NCI-H226 (cell line): ENCODE results near the gene RAB25.
"Not testable (repeated sequence)": the region's sequence is repeated elsewhere in the genome, so short reads cannot be mapped to it uniquely, and the experiment has no call there.

Experiments used
- DNase-seq: peaks from one replicate; pipeline ENCODE4 v3.0.0-alpha.2; 2015

RAB25 gene

DNA sequence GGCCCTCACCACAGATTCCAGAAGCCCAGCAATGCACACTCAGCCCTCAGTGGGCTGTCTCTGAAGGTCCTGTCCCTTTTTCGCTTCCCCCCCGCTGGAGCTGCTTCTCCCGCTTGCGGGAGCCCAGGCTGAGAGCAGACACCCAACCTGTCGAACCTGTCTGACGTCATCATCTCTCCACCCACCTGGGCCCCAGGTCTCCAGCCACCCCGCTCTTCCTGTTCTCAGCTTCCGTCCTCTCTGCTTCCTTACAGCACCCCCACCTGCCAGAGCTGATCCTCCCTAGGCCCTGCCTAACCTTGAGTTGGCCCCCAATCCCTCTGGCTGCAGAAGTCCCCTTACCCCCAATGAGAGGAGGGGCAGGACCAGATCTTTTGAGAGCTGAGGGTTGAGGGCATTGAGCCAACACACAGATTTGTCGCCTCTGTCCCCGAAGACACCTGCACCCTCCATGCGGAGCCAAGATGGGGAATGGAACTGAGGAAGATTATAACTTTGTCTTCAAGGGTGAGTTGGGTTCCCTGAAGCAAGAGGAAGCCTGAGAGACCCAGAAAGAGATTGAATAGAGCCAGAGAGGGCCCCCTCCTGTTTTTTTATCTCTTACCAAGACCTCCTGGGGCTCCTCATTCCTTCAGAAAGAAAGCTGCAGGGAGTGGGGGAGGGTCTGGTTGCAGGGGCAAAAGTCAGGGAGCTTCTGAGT lies at the start of gene RAB25:
TSS of gene RAB25 (plus strand) at position 224 of the 700 bp plus-strand sequence. CDS start at position 465, 241 bp downstream.
- no peak for DNase-seq

DNA sequence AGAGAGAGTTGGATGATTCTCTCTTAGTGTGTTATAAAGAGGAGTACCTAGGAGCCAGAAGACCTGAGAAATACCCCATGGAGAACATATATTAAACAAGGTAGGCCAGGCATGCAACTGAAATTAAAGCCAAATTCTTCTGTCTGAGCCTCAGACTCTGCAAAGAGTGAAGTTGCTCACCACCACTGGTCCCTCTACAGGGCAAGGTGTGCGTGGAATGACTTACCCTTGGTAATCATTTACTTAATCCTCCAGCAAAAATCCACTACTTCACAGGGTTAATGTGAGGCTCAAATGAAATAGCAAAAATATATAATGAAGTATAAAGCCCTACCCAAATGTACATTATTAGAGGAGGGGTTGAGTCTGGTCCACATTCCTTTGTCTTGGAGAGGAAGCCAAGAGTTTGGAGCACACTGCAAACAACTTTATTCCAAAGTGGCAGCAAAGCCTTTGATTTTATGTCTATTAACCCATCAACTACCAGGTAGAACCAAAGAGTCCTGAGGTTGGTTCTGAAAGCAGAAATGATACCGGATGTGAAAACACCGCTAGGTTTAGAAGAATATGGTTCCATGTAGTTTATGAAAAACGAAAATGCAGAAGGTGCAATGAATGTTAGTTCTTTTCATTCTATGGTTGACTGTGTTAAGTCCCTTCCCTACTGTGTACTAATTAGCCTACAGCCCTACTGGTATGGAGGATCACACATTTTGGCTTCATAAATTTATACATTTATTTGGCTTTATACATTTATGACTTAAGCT lies 48.7 kb upstream of the RAB25 start:
- DNase-seq = no peak

DNA sequence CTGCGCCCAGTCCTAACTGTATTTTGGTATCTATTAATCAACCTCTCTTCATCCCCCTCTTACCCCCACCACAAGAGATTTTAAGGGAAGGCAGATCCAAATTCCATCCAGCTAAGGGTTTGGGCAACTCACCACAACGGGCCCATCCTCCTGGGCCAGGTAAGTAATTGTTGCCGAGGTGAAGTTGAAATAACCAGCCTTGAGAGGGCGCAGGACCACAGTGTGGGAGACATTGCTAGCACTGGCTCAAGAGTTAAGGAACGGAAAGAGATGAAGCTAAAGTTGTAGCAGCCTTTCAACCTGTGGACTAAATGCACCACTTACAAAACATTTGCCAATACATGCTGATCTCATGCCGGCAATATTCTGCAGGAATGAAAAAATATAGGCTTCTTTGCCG lies 46.1 kb upstream of the RAB25 start:
- DNase-seq = no peak

DNA sequence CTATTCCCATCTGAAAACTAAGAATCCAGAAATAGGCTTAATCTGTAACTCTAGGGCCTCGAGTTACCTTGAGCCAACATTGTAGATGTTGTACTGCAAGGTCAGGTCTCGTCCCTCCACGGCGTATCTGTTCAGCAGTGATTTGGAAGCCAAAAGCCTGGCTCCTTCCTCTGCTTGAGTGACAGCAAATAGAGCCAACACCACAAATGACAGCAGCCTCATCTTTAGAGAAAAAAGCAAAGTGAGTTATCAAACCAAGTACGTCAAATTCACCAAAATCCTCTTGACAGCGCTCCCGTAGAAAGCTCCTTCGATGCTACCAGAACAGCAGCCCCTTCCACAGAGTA lies 41.0 kb upstream of the RAB25 start:
- DNase-seq = no peak

DNA sequence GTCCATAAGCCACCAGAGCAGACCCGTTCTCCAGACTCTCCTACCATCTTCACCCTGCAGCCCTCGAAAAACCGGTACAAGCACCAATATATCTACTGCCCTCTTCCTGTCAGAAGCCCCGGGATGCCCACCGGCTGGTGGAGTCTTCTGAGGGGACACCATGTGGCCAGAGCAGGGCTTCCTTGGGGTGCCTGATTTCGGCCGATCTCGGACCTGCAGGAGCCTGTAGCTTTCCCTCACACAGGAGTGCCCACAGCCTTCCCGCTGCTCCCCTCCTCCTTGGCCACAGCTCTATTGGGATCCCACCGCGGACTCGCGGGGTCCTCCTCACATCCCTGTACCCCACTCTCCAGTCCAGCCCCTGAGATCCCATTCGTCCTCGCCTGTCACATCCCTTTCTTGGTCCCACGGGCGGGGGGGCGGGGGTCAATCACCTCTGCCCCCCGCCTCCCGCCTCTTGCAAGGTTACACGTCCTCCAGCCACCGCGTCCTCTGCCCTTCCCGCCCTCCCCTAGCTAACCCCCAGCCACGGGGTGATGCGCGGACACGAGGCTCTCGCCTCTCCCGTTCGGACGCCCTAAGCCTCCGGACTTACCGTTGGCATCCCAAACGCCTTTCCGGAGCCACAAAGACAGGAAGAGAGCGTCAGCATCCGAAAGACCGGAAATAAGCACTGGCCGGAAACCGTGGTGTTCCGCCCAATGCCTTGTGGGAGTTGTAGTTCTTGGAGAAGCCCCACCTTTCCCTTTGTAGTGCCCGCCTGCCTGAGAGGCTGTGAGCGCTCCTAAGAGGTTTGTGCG lies 40.5 kb upstream of the RAB25 start, which contains the start of gene SSR2:
TSS of gene SSR2 (minus strand) at position 659 of the 800 bp plus-strand sequence. CDS start 784 bp downstream, outside the sequence.
- DNase-seq = peak; percentile 89

DNA sequence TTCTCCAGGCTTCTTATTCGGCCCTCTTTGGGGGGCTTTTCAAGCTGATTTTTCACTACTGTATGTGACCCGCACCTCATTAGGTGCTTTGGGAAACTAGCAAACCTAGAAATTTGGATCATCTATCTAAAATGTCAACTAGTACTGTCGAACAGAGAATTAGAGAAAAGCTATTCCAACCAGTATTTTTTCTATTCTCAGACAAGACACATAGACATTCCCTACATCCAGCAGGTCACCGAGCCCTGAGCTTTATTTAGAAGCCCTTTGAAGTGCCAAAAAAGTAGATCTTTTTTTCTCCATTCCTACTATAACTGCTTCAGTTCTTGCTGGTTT lies 39.9 kb upstream of the RAB25 start:
- no peak for DNase-seq

DNA sequence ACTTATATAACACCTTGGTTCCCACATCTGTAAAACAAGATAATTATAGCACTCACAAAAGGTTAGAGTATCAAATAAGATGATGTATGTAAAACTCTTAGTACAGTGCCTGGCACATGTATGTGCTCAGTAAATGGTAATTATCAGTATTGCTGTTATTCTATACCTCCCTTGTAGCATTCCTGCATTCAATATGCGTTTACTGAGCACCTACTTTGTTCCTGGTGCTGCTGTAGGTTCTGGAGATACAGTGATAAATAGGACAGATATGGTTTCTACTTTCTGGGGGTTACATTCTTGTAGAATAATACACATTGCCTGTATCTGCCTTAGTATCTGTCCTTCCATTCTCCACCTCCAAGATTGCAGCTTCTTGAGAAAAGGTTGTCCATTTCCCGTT lies 39.0 kb upstream of the RAB25 start:
- no peak for DNase-seq

DNA sequence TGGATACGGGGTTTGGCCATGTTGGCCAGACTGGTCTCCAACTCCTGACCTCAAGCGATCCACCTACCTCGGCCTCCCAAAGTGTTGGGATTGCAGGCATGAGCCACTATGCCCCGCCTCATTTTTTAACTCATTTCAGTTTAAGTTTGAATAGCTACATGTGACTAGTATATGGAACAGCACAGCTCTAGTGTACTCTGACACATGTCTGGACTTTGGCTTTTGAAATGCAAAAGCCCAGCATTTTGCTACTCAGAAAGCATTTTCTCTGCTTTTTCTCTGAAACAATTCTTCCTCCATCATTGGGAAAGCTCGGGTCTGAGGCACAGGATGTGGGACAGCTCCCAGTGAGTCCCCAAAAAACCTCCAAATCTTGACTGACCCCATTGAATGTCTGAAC lies 36.2 kb upstream of the RAB25 start:
- DNase-seq = no peak

DNA sequence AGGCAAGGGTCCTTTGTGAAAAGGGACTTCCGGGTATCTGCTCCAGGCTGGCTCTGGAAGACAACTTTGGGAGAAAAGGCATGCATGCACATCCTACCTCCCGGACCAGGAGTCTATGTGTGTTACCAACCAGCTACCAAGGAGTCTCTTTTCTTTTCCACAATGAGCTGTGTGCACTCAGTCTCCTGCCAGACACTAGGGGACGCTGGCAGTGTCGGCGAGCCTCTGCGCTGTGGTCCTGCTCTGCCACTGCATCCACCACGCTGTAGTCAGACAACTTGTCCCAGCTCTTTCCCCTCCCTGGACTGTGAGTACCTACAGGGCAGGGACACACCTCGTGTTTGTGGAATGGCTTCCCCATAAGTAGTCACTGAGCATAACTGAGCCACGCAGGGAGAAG lies 35.1 kb upstream of the RAB25 start:
- no peak for DNase-seq

DNA sequence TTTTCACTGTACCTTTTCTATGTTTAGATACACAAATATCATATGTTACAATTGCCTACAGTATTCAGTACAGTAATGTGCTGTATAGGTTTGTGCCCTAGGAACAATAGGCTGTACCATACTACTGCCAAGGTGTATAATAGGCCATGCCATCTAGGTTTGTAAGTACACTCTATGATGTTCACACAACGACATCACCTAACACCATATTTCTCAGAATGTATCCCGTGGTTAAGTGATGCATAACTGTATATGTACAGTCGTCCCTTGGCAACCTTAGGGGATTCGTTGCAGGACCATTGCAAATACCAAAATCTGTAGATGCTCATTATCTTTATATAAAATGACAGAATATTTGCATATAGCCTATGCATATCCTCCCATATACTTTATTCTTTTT lies 34.4 kb upstream of the RAB25 start:
- no peak for DNase-seq

DNA sequence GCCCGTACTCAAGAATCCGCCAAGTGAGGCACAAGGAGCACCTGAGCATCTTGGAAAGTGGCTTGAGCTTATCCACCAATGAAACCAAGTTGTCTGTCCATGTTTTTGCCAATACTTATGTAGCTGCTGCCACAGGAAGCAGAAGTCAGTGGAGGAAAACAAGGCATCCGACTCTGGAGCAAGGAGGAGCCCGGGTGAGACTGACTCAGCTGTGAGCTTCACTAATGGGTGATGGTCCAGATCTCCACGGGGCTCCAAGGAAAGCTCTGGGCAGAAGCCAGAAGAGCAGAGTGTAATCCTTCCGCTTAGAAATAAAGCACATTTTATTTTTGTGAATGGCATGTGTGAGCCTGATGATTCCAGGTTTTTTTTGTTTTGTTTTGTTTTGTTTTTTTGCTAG lies 27.9 kb upstream of the RAB25 start:
- DNase-seq = no peak

DNA sequence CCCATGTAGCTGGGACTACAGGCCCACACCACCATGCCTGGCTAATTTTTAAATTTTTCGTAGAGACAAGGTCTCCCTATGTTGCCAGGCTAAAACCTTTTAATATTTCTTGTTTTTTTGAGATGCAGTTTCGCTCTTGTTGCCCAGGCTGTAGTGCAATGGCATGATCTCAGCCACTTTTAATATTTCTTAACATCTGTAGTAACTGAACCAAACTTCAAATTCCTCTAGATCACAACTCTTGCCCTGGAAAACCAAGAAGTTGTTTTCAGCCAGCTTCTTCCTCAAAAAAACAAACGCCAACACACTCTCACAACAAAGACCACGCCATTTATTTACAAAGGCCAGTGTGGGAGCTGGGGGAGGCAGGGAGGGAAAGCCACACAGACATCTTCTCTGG lies 26.0 kb upstream of the RAB25 start:
- not testable (repeated sequence) for DNase-seq

DNA sequence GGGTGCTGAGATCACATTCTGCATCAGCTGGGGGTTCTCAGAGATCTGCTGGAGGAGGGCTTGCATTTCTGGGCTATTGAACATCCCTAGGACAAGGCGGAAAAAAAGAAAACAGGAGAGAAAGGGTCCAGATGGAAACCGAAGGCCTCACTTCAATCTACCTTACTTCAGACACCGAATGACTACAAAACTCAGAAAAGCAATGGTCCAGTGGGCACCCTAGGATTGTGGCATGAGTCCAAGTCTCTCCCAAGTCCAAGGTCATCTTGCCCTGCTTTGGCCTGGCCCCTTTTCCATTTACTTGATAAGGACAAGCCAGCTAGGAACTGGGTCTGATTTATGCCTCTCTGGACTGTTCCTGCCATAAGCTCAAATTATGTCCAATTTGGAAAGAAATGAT lies 18.1 kb upstream of the RAB25 start:
- no peak for DNase-seq

DNA sequence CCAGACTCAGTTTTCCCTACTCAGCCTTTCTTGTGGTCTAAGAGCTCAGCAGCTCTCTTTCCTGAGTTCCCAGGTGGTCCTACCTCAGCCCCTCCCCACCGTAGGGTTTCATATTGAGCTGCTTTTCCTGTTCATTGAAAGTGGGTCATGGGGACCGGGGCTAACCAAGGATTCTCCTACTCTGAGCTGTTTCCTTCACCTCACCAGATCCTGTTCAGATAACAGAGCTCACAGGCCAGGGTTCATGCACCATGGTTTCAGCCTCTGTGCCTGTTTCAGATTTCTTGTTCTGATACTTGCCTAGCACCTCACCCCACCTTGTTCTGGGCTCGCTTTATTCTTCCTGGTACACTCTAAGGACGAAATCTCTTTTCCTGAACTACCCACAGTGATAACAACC lies 15.9 kb upstream of the RAB25 start:
- DNase-seq = no peak

DNA sequence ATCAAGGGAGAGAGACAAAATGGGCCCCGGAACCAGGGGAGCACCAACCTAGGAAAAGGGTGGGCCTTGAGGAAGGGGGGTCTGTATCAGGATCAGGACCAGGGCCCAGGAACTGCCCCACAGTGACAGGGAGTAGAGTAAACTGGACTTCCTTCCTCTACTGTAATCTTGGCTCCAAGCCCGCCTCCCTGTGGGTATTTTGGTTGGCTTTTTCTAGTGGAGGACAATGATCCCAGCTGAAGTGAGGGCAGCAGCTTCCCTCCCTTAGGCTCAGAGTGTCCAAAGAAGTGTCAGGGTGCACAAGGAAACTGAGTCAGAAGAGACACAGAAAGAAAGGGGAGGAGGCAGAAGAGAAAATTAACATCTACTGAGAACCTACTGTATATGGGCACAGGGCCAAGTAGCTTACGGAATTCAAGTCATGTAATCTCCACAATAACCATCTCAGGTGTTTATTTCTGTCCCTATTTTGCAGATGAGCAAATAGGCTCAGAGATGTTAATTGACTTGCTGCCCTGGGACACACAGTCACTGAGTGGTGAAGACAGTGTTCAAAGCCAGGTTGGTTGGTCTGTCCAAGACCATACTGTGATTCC lies 12.2 kb upstream of the RAB25 start:
- DNase-seq = no peak

DNA sequence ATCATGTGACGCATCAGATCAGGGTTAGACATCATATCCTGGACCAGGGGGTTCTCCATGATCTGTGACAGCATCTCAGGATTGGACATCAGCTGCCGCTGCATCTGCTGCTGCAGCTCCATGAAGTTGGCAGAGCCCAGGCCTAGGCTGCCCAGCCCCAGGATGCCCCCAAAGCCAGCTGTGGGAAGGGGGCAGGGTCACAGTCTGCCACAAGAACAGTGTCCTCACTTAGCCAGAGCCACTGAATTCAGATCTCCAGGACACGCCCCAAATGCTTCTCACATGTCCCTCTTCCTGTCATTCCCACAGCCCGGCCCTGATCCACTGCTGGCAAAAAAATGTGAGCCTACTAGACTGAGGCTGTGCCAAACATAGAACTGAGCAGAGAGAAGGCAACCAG lies 10.6 kb upstream of the RAB25 start:
- no peak for DNase-seq

DNA sequence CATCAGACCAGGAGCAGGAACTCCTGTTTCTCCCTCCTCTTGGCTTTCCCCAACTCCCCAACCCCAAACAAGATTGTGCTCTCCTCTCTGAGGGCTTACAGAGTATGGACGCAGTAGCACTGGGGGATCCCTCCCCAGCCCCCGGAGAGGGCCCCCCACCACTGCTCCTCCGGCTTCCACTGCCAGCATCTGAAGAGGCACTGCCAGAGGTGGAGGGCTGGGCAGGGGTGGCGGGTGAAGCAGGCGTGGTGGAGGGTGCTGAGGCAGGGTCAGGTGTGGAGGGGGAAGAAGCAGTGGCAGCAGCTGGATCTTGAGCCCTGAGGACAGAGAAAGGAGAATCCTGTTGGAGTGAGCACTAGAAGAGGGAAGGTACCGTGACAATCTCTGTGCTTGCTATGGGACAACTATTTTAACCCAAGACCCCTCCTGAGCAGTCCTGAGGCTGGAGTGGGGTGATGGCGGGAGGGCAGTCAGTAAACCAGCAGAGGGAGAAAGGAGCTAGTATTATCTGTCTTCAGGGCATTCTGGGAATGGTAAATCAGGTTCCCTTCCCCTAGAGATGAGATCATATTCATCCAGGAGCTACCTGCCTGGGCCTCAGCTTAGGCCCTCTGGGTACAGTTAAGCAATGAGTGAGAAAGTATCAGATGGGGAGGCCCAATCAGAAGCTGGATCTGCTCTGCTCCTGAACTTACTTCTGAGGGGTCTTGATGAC lies 9.8 kb upstream of the RAB25 start:
- no peak for DNase-seq

DNA sequence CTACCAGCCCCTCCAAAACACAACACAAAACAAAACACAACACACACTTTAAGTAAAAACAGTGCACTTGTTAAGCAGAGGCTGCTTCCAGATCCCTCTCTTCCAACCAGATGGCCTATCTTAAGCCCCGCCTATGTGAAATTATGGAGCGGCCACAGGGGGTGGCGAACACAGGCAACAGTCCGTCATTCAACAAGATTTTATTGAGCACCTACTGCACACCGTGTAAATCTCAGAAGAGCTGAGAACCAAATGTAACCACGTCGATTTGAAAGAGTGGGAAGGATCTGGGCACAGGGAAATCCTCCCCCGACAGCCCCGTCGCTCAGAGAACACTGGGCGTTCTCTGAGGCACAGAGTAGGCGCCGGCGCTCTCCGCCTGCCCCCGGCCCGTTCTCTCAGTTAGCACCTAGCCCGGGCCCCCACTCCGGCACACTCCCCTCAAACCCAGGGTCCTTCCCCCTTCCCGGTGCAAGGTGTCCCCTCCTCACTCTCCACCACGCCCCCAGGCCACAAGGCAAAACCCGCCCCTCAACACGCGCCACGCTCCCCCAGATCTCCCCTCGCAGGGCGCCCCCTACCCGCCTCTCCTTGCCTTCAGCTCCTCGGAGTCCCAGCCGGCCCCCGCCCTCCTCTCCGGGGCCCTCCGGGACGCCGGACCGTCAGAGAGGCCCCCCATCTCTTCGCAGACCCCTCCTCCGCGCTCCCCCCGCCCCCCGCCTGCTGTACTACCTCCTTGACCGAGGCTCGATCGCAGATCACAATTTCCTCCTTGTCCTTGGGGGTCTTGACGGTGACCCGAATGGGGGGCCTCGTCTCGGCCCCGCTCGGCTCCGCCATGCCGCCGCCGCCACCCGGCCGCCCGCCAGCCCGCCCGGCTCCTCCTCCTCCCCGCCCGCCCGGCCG lies 7.8 kb upstream of the RAB25 start:
- DNase-seq = peak; percentile 62

DNA sequence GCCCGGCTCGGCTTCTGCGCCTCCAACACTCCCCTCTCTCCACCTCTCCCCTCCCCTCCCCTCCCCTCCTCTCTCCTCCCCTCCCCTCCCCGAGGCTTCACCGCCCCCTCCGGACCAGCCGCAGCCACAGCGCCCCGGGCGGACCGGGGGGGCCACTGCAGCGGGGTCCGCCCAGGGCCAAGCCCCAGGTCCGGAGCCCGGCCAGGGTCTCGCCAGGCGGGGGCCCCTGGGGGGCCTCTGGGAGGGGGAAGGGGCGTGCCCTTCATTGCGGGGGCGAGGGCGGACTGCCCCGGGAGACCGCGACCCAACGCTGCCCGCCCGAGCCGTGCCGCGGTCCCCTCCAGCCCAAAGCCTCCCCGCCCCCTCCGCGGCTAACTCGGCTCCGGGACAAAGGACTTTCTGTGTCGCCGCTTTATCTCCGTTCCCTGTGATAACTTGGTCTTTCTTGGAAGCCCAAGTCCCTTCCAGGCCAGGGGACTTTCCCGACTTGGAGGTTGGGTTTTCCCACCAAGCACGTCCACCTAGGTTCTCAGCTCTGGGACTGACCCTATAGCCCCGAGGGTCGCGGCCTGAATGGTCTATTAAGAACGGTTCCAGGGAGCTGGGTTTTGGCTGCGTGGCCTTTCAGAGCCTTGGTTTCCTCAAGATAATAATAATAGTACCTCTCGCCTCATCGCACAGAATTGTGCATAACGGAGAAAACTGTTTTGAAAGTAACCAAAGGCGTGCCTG lies 7.0 kb upstream of the RAB25 start, which contains the start of gene UBQLN4:
TSS of gene UBQLN4 (minus strand) at position 31 of the 732 bp plus-strand sequence. CDS start 97 bp downstream, outside the sequence.
- peak; percentile 76 for DNase-seq

DNA sequence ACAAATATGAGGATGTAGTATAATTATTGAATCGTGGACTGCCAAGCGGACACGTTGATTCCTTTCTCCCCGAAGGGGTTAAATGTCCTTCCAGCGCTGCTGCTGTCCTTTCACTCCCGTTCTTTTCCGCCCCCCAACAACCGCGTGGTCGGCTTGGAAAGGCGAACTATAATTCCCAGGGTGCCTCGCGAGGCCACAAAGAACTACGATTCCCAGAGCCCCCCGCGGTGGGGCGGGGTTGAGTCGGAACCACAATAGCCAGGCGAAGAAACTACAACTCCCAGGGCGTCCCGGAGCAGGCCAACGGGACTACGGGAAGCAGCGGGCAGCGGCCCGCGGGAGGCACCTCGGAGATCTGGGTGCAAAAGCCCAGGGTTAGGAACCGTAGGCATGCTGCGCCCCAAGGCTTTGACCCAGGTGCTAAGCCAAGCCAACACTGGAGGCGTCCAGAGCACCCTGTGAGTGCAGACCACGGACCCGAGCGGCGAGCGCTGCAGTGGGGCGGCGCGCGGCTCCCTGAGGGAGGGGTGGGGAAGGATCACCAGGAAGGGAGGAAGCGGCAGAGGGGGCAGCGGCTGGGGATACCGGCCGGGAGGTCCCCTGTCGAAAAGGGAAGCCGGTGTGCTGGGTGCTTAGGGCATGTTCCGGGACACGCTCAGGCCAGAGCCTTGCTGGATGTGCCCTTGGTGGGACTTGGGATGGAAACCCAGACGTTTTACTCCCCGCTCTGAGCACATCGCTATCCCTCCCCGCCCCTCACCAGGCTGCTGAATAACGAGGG lies 6.3 kb upstream of the RAB25 start, which contains the start of gene LAMTOR2:
TSS of gene LAMTOR2 (plus strand) at position 283 of the 781 bp plus-strand sequence. CDS start at position 391, 108 bp downstream.
- peak; percentile 95 for DNase-seq
